Spleen (tissue), 11 donors: ENCODE results near the gene GSG1L. TPM values are rescaled to one million over a fixed set of nuclear protein-coding genes. Genes with fewer than 3 reads are reported as not detected.
A peak's percentile ranks its signal among the peaks of the same experiment; 100 is the strongest.

Experiments used
- DNase-seq: peaks from one replicate; pipeline ENCODE4 v3.0.0-alpha.2; 2020
- H3K27ac ChIP-seq, 8 donors: fragments of 200-600 bp; sonication (generic) in 7 of 8; 1 replicate in 4 of 8; 2 replicates in 4 of 8; pipeline versions ENCODE4 v1.5.0 to v1.8.0; 2016 to 2021; ENCODE audit warnings: inconsistent platforms in 4 of 8, mild to moderate bottlenecking in 4 of 8, moderate library complexity in 1 of 8
- H3K27me3 ChIP-seq, 7 donors: fragments of 200-600 bp; sonication (generic) in 6 of 7; replicated peaks in 1 of 7; 1 replicate in 4 of 7; 2 replicates in 3 of 7; pipeline versions ENCODE4 v1.5.0 to v1.8.0; 2016 to 2021; ENCODE audit warnings: inconsistent platforms in 3 of 7, mild to moderate bottlenecking in 1 of 7
- H3K36me3 ChIP-seq, 6 donors: fragments of 200-600 bp; sonication (generic) in 5 of 6; 1 replicate in 4 of 6; 2 replicates in 2 of 6; pipeline versions ENCODE4 v1.5.0 to v1.8.0; 2016 to 2021; ENCODE audit warnings: inconsistent platforms in 2 of 6
- H3K4me1 ChIP-seq, 6 donors: fragments of 200-600 bp; sonication (generic) in 5 of 6; 1 replicate in 3 of 6; 2 replicates in 3 of 6; pipeline versions ENCODE4 v1.5.0 to v1.8.0; 2016 to 2021; ENCODE audit warnings: inconsistent platforms in 3 of 6
- H3K4me3 ChIP-seq, 8 donors: fragments of 200-600 bp; sonication (generic) in 7 of 8; 1 replicate in 4 of 8; 2 replicates in 4 of 8; pipeline versions ENCODE4 v1.5.0 to v1.8.0; 2016 to 2021; ENCODE audit warnings: inconsistent platforms in 4 of 8, mild to moderate bottlenecking in 4 of 8, moderate library complexity in 2 of 8
- H3K9me3 ChIP-seq, 8 donors: fragments of 200-600 bp; sonication (generic) in 7 of 8; 1 replicate in 4 of 8; 2 replicates in 4 of 8; pipeline versions ENCODE4 v1.5.0 to v1.8.0; 2016 to 2021; ENCODE audit warnings: inconsistent platforms in 4 of 8
- CTCF ChIP-seq, 11 experiments: fragments of 200-600 bp in 7 of 11; fragments of 450-650 bp in 4 of 11; sonication (generic) in 4 of 11; IDR thresholded peaks in 8 of 11; conservative IDR thresholded peaks in 3 of 11; 1 replicate in 7 of 11; 2 replicates in 4 of 11; pipeline versions ENCODE4 v1.4.0 to v1.8.0; 2016 to 2021; ENCODE audit warnings: antibody characterized with exemption in 11 of 11, inconsistent platforms in 4 of 11, mild to moderate bottlenecking in 1 of 11
- POLR2A ChIP-seq, 3 donors: fragments of 450-650 bp; IDR thresholded peaks; one replicate each; pipeline ENCODE4 v1.5.1; 2017; ENCODE audit warnings: antibody characterized with exemption in 3 of 3, mild to moderate bottlenecking in 1 of 3
- POLR2AphosphoS5 ChIP-seq, 3 donors: sonication (generic); formaldehyde crosslinking; IDR thresholded peaks; one replicate each; pipeline ENCODE4 v1.5.1; 2017; ENCODE audit warnings: antibody characterized with exemption in 3 of 3
- WGBS, 5 donors: extraction: QIAGEN DNeasy Blood & Tissue Kit in 3 of 5; methylation state at CpG; one replicate each; pipeline versions ENCODE4 v1.1.5 to v1.1.7; 2013 to 2018; 5-methylcytosine and 5-hydroxymethylcytosine counted together
- intact Hi-C: fragments of 100-400 bp; cut with DNase I; formaldehyde crosslinking; loops from one replicate; pipeline ENCODE4 v1.15.0; 2023; ENCODE audit warnings: low total_unique reads
- polyA plus RNA-seq, 3 donors: library from polyadenylated mRNA; stranded (reverse); fragments of 200-250 nt; gene quantifications; one replicate each; pipeline ENCODE4 v1.2.1, GENCODE V29; 2013
- total RNA-seq, 7 donors: library from RNA; depleted of rRNA in 3 of 7; stranded (reverse); fragments of >200 nt in 3 of 7; fragmentation: NEBNext Ultra II Directional in 4 of 7; extraction: Animal tissue kit (Norgen Biotek cat#: 25700) in 4 of 7; gene quantifications; one replicate each; pipeline versions ENCODE4 v1.1.0 to v1.2.1, GENCODE V29; 2016 to 2021
- donor health status: healthy with polysubstance abuse.
- donor health status: DM: no; HTN: no; CAD: no; lungs with moderate emphysema.
- donor health status: DM: no; HTN: no; CAD: no.
- donor health status: Bipolar disorder and iron deficiency.
- donor health status: healthy.
- donor health status: DM: no; HTN: no; CAD: no.
- donor health status: DM: yes; HTN: yes; CAD: no.

The GSG1L gene
- total and polyA plus RNA-seq, 10 donors = 0.22 to 0.58 (median 0.43) TPM; not detected in 6

- no peak overlapping the region for H3K27ac ChIP-seq
- peak in 2 of 3 donors; percentile 4 to 39 for TF ChIP-seq POLR2AphosphoS5 (IDR thresholded peaks at IDR 0.05)
- no peak for TF ChIP-seq CTCF (IDR thresholded peaks at IDR 0.05 in 8 of 11, conservative IDR thresholded peaks at IDR 0.05 in 3 of 11)
- peak; percentile 73 for DNase-seq
- no peaks in the 10 kb centered on the region for H3K4me1 ChIP-seq
- no peak overlapping the region for H3K4me3 ChIP-seq
- peaks cover 10 to 92% (median 62%) of the 10 kb centered on the region in 6 donors for H3K36me3 ChIP-seq
- whole genome bisulfite sequencing, 5 donors = 70 to 91% (median 87%) methylated on average over 15 to 17 of the region's 17 CpGs
- no peaks in the 10 kb centered on the region for H3K9me3 ChIP-seq
- intact Hi-C loops = no loop called here
- no peaks in the 10 kb centered on the region for H3K27me3 ChIP-seq
Measured at GRCh38 chr16:28096983-28097899, 33.7 kb upstream of the GSG1L start.

- H3K27me3 ChIP-seq = no peaks in the 10 kb centered on the region
- no peak overlapping the region for H3K27ac ChIP-seq
- no peak overlapping the region for H3K4me3 ChIP-seq
- TF ChIP-seq POLR2AphosphoS5 (IDR thresholded peaks at IDR 0.05) (peak in 2 of 3 donors; percentile 13 to 52), CTCF (IDR thresholded peaks at IDR 0.05 in 8 of 11, conservative IDR thresholded peaks at IDR 0.05 in 3 of 11) (no peak)
- 79 to 93% (median 90%) methylated on average over 5 of the region's 5 CpGs for WGBS, 5 donors
- H3K36me3 ChIP-seq = peaks cover 6 to 70% (median 25%) of the 10 kb centered on the region in 6 donors
- H3K4me1 ChIP-seq = no peaks in the 10 kb centered on the region
- DNase-seq = peak; percentile 48
- no peaks in the 10 kb centered on the region for H3K9me3 ChIP-seq
- intact Hi-C loops = no loop called here
Measured at GRCh38 chr16:28093385-28093725, 29.8 kb upstream of the GSG1L start.

- Histone ChIP-seq H3K4me1 (no peaks in the 10 kb centered on the region), H3K4me3 (no peak overlapping the region), H3K27ac (no peak overlapping the region), H3K9me3 (no peaks in the 10 kb centered on the region), H3K27me3 (no peaks in the 10 kb centered on the region), H3K36me3 (peaks cover 2 to 65% (median 20%) of the 10 kb centered on the region in 6 donors)
- WGBS, 5 donors = 83 to 91% (median 87%) methylated on average over 17 of the region's 17 CpGs
- no peak for TF ChIP-seq POLR2AphosphoS5 (IDR thresholded peaks at IDR 0.05)
- no peak for TF ChIP-seq POLR2A (IDR thresholded peaks at IDR 0.05)
- TF ChIP-seq CTCF (IDR thresholded peaks at IDR 0.05 in 8 of 11, conservative IDR thresholded peaks at IDR 0.05 in 3 of 11) = no peak
- DNase-seq = peak; percentile 47
- intact Hi-C loops = no loop called here
Measured at GRCh38 chr16:28092721-28093384, 29.3 kb upstream of the GSG1L start.

GRCh38 chr16:28091656-28092055, 28.1 kb upstream of the GSG1L start:
- Histone ChIP-seq H3K27me3 (no peaks in the 10 kb centered on the region), H3K9me3 (no peaks in the 10 kb centered on the region), H3K27ac (no peak overlapping the region), H3K36me3 (peaks cover 0 to 53% (median 8%) of the 10 kb centered on the region in 6 donors), H3K4me3 (no peak overlapping the region), H3K4me1 (no peaks in the 10 kb centered on the region)
- 88 to 94% (median 90%) methylated on average over 9 to 12 of the region's 12 CpGs for WGBS, 5 donors
- intact Hi-C loops = no loop called here
- TF ChIP-seq POLR2A (IDR thresholded peaks at IDR 0.05) (no peak), POLR2AphosphoS5 (IDR thresholded peaks at IDR 0.05) (peak in 2 of 3 donors; percentile 17 to 55)
- DNase-seq = peak; percentile 67
